Mesendoderm (in vitro differentiated cells): ENCODE measurements around the gene ENPP7.

Experiments
- DNase-seq: peaks from one replicate; pipeline ENCODE4 v3.0.0; 2013
- H2AK5ac ChIP-seq: 2 replicates; pipeline ENCODE4 v1.6.1; 2013; ENCODE audit warnings: low read length, inconsistent platforms
- H2BK120ac ChIP-seq: 2 replicates; pipeline ENCODE4 v1.6.1; 2013; ENCODE audit warnings: low read depth, mild to moderate bottlenecking, low read length, moderate library complexity, mixed read lengths
- H2BK15ac ChIP-seq: replicated peaks from 2 replicates; pipeline ENCODE4 v1.6.1; 2013; ENCODE audit warnings: low read depth, mild to moderate bottlenecking, moderate library complexity
- H2BK5ac ChIP-seq: 2 replicates; pipeline ENCODE4 v1.6.1; 2013; ENCODE audit warnings: low read length, inconsistent platforms
- H3K18ac ChIP-seq: 2 replicates; pipeline ENCODE4 v1.6.1; 2013; ENCODE audit warnings: mild to moderate bottlenecking, low read length, mixed read lengths
- H3K23ac ChIP-seq: one replicate; pipeline ENCODE4 v1.6.1; 2013; ENCODE audit warnings: low read length
- H3K27ac ChIP-seq: 2 replicates; pipeline ENCODE4 v1.5.1; 2013; ENCODE audit warnings: low read depth, mild to moderate bottlenecking, inconsistent platforms, low read length, moderate library complexity
- H3K27me3 ChIP-seq: 2 replicates; pipeline ENCODE4 v1.6.1; 2013; ENCODE audit warnings: low read length, control low read depth, mild to moderate bottlenecking, inconsistent platforms; ENCODE audit not compliant: insufficient read depth, poor library complexity
- H3K36me3 ChIP-seq: 2 replicates; pipeline ENCODE4 v1.6.1; 2013; ENCODE audit warnings: low read length, inconsistent platforms; ENCODE audit not compliant: control insufficient read depth, insufficient read depth
- H3K4ac ChIP-seq: one replicate; pipeline ENCODE4 v1.6.1; 2013; ENCODE audit warnings: low read depth, mild to moderate bottlenecking, low read length, moderate library complexity
- H3K4me1 ChIP-seq: 2 replicates; pipeline ENCODE4 v1.6.1; 2013; ENCODE audit warnings: low read depth, low read length, inconsistent platforms; ENCODE audit not compliant: control insufficient read depth
- H3K4me2 ChIP-seq: 2 replicates; pipeline ENCODE4 v1.6.1; 2013; ENCODE audit warnings: low read length
- H3K4me3 ChIP-seq: 2 replicates; pipeline ENCODE4 v1.5.1; 2013; ENCODE audit warnings: mild to moderate bottlenecking, low read length
- H3K56ac ChIP-seq: one replicate; pipeline ENCODE4 v1.6.1; 2013; ENCODE audit warnings: low read length
- H3K79me1 ChIP-seq: 2 replicates; pipeline ENCODE4 v1.6.1; 2013; ENCODE audit warnings: low read length, inconsistent platforms
- H3K79me2 ChIP-seq: 2 replicates; pipeline ENCODE4 v1.6.1; 2013; ENCODE audit warnings: mild to moderate bottlenecking, low read length; ENCODE audit not compliant: control insufficient read depth, insufficient read depth
- H3K9ac ChIP-seq: 2 replicates; pipeline ENCODE4 v1.6.1; 2013; ENCODE audit warnings: low read length, inconsistent platforms
- H4K5ac ChIP-seq: one replicate; pipeline ENCODE4 v1.6.1; 2013; ENCODE audit warnings: low read length
- H4K8ac ChIP-seq: one replicate; pipeline ENCODE4 v1.6.1; 2013; ENCODE audit warnings: low read depth, mild to moderate bottlenecking, control low read depth, low read length, moderate library complexity
- WGBS: extraction: QIAGEN DNeasy Blood & Tissue Kit; methylation state at CpG from one replicate; pipeline ENCODE4 v1.1.7; 2013; ENCODE audit warnings: low lambda C conversion rate, missing lambda C conversion rate; ENCODE audit not compliant: insufficient coverage; ENCODE audit errors: extremely low coverage; 5-methylcytosine and 5-hydroxymethylcytosine counted together

ENPP7 gene

GRCh38 chr17:79760197-79760906 lies 29.6 kb downstream of the ENPP7 start:
- no peak overlapping the region for H3K4me2 ChIP-seq
- no peak overlapping the region for H3K56ac ChIP-seq
- no peaks in the 10 kb centered on the region for H3K79me2 ChIP-seq
- no peak overlapping the region for H4K5ac ChIP-seq
- no peak overlapping the region for H3K4ac ChIP-seq
- H2BK120ac ChIP-seq = no peak overlapping the region
- no peak overlapping the region for H2BK5ac ChIP-seq
- no peak overlapping the region for H3K23ac ChIP-seq
- no peaks in the 10 kb centered on the region for H3K79me1 ChIP-seq
- H3K18ac ChIP-seq = no peak overlapping the region
- H3K36me3 ChIP-seq = no peaks in the 10 kb centered on the region
- H3K4me3 ChIP-seq = no peak overlapping the region
- H2BK15ac ChIP-seq = no peak overlapping the region
- no peak overlapping the region for H4K8ac ChIP-seq
- no peak overlapping the region for H3K27ac ChIP-seq
- DNase-seq = no peak
- no CpG with 5 or more reads among the region's 21 CpGs for WGBS
- H2AK5ac ChIP-seq = no peak overlapping the region
- no peaks in the 10 kb centered on the region for H3K27me3 ChIP-seq
- H3K9ac ChIP-seq = no peak overlapping the region
- no peaks in the 10 kb centered on the region for H3K4me1 ChIP-seq

GRCh38 chr17:79761894-79762589 lies 31.3 kb downstream of the ENPP7 start:
- DNase-seq = no peak

GRCh38 chr17:79765708-79766107 lies 35.0 kb downstream of the ENPP7 start:
- Histone ChIP-seq H3K36me3 (no peaks in the 10 kb centered on the region), H3K18ac (no peak overlapping the region), H3K4me2 (no peak overlapping the region), H3K27ac (no peak overlapping the region), H3K9ac (no peak overlapping the region), H2BK5ac (no peak overlapping the region), H3K27me3 (no peaks in the 10 kb centered on the region), H2BK120ac (no peak overlapping the region), H2AK5ac (no peak overlapping the region), H3K4ac (no peak overlapping the region), H2BK15ac (no peak overlapping the region), H4K5ac (no peak overlapping the region), H3K79me2 (no peaks in the 10 kb centered on the region), H3K4me1 (no peaks in the 10 kb centered on the region), H3K4me3 (no peak overlapping the region), H3K79me1 (no peaks in the 10 kb centered on the region), H3K56ac (no peak overlapping the region), H4K8ac (no peak overlapping the region), H3K23ac (no peak overlapping the region)
- DNase-seq = no peak
- no CpG with 5 or more reads among the region's 3 CpGs for WGBS

More at GRCh38 chr17:79761894-79762589, 31.3 kb downstream of the ENPP7 start:
- H3K4me1 ChIP-seq = no peaks in the 10 kb centered on the region
- WGBS = no CpG with 5 or more reads among the region's 19 CpGs
- H3K36me3 ChIP-seq = no peaks in the 10 kb centered on the region
- no peaks in the 10 kb centered on the region for H3K27me3 ChIP-seq
- no peak overlapping the region for H2BK15ac ChIP-seq
- H3K56ac ChIP-seq = no peak overlapping the region
- no peaks in the 10 kb centered on the region for H3K79me2 ChIP-seq
- no peaks in the 10 kb centered on the region for H3K79me1 ChIP-seq
- H3K9ac ChIP-seq = no peak overlapping the region
- H4K5ac ChIP-seq = no peak overlapping the region
- H2BK120ac ChIP-seq = no peak overlapping the region
- no peak overlapping the region for H4K8ac ChIP-seq
- H3K4me2 ChIP-seq = no peak overlapping the region
- H3K27ac ChIP-seq = no peak overlapping the region
- H2AK5ac ChIP-seq = no peak overlapping the region
- H3K18ac ChIP-seq = no peak overlapping the region
- H2BK5ac ChIP-seq = no peak overlapping the region
- H3K4me3 ChIP-seq = no peak overlapping the region
- no peak overlapping the region for H3K4ac ChIP-seq
- no peak overlapping the region for H3K23ac ChIP-seq

GRCh38 chr17:79769570-79770506 lies 39.1 kb downstream of the ENPP7 start:
- Histone ChIP-seq H3K79me1 (no peaks in the 10 kb centered on the region), H3K4ac (no peak overlapping the region), H4K8ac (no peak overlapping the region), H3K9ac (no peak overlapping the region), H2BK15ac (no peak overlapping the region), H3K4me1 (no peaks in the 10 kb centered on the region), H3K23ac (no peak overlapping the region), H3K56ac (no peak overlapping the region), H2BK120ac (no peak overlapping the region), H3K27ac (no peak overlapping the region), H4K5ac (no peak overlapping the region), H3K27me3 (no peaks in the 10 kb centered on the region), H3K4me3 (no peak overlapping the region), H3K79me2 (no peaks in the 10 kb centered on the region), H2BK5ac (no peak overlapping the region), H2AK5ac (no peak overlapping the region), H3K4me2 (no peak overlapping the region), H3K36me3 (no peaks in the 10 kb centered on the region), H3K18ac (no peak overlapping the region)
- no CpG with 5 or more reads among the region's 28 CpGs for WGBS
- no peak for DNase-seq

- Histone ChIP-seq H3K79me2 (no peaks in the 10 kb centered on the region), H3K4ac (no peak overlapping the region), H3K23ac (no peak overlapping the region), H3K27me3 (no peaks in the 10 kb centered on the region), H3K56ac (no peak overlapping the region), H3K18ac (no peak overlapping the region), H3K4me2 (no peak overlapping the region), H3K9ac (no peak overlapping the region), H2BK5ac (no peak overlapping the region), H3K36me3 (no peaks in the 10 kb centered on the region), H3K79me1 (no peaks in the 10 kb centered on the region), H4K8ac (no peak overlapping the region), H2BK15ac (no peak overlapping the region), H2BK120ac (no peak overlapping the region), H4K5ac (no peak overlapping the region), H3K4me1 (no peaks in the 10 kb centered on the region), H2AK5ac (no peak overlapping the region), H3K27ac (no peak overlapping the region), H3K4me3 (no peak overlapping the region)
- no CpG with 5 or more reads among the region's 6 CpGs for WGBS
- no peak for DNase-seq
Measured at GRCh38 chr17:79771276-79771675, 40.5 kb downstream of the ENPP7 start.
